HG03159 (cell line): ENCODE data around the gene TBX2.
A peak's percentile ranks its signal among the peaks of the same experiment; 100 is the strongest.

Experiments used
- ATAC-seq: cut with Tn5 transposase; IDR thresholded peaks from one replicate; pipeline ENCODE4 v1.9.1; 2021; ENCODE audit warnings: mild to moderate bottlenecking, moderate library complexity; ENCODE audit not compliant: unreplicated experiment

TBX2 gene

GRCh38 chr17:61411261-61412142, 11.9 kb downstream of the TBX2 start:
- peak; percentile 5 for ATAC-seq

- ATAC-seq: peak; percentile 55
These were observed 12.7 kb downstream of the TBX2 start for GRCh38 chr17:61412143-61412859.

- ATAC-seq: no peak
These were observed 13.4 kb downstream of the TBX2 start for GRCh38 chr17:61412860-61413660.

- no peak for ATAC-seq
These were observed 14.1 kb downstream of the TBX2 start for GRCh38 chr17:61413661-61414126.

GRCh38 chr17:61414141-61414935, 14.7 kb downstream of the TBX2 start:
- ATAC-seq: no peak

GRCh38 chr17:61414936-61415251, 15.3 kb downstream of the TBX2 start:
- ATAC-seq: no peak

- no peak for ATAC-seq
These were observed 15.9 kb downstream of the TBX2 start for GRCh38 chr17:61415374-61416210.

GRCh38 chr17:61416211-61416539, 16.5 kb downstream of the TBX2 start:
- no peak for ATAC-seq

GRCh38 chr17:61416540-61417363, 17.1 kb downstream of the TBX2 start:
- ATAC-seq: peak; percentile 52

- ATAC-seq: no peak
These were observed 18.8 kb downstream of the TBX2 start for GRCh38 chr17:61418449-61418848.

GRCh38 chr17:61419496-61420046, 19.9 kb downstream of the TBX2 start:
- no peak for ATAC-seq

- ATAC-seq: no peak
These were observed 20.4 kb downstream of the TBX2 start for GRCh38 chr17:61420052-61420451.

- no peak for ATAC-seq
These were observed 21.2 kb downstream of the TBX2 start for GRCh38 chr17:61420745-61421398.

GRCh38 chr17:61421460-61421859, 21.8 kb downstream of the TBX2 start:
- ATAC-seq: no peak

GRCh38 chr17:61422116-61422799, 22.6 kb downstream of the TBX2 start:
- ATAC-seq: no peak

GRCh38 chr17:61422869-61423268, 23.2 kb downstream of the TBX2 start:
- ATAC-seq: no peak

- ATAC-seq: no peak
These were observed 24.5 kb downstream of the TBX2 start for GRCh38 chr17:61423967-61424649.
